A673 (cell line): ENCODE data around the gene GPR61. TPM values are rescaled to one million over a fixed set of nuclear protein-coding genes. Genes with fewer than 3 reads are reported as not detected.

Source experiments
- BruUV-seq: library from RNA; stranded (reverse); fragments of 400-500 nt; replicated peaks from 2 replicates; lab custom pipeline; 2021; lab: Mats Ljungman, UMichigan
- CTCF ChIA-PET: fragments of 300-600 bp; sonication (Branson Sonifier 250); formaldehyde crosslinking; loops from one replicate; lab custom pipeline; 2022; ENCODE audit warnings: antibody characterized with exemption; lab: Charles Lee
- POLR2A ChIA-PET: fragments of 300-600 bp; sonication (Branson Sonifier 250); formaldehyde crosslinking; loops from one replicate; lab custom pipeline; 2022; ENCODE audit warnings: antibody characterized with exemption; ENCODE audit not compliant: low non-redundant PET; lab: Charles Lee
- DNase-seq: peaks from one replicate; pipeline ENCODE4 v3.0.0-alpha.2; 2015; ENCODE audit warnings: low spot score
- H3K27ac ChIP-seq: fragments of 200-600 bp; sonication (generic); 2 replicates; pipeline ENCODE4 v1.5.1; 2016; ENCODE audit warnings: mixed run types, low read depth, mild to moderate bottlenecking, mixed read lengths, antibody characterized with exemption, low read length; ENCODE audit not compliant: poor library complexity, severe bottlenecking
- H3K27me3 ChIP-seq: fragments of 200-600 bp; sonication (generic); replicated peaks from 2 replicates; pipeline ENCODE4 v1.6.1; 2017; ENCODE audit warnings: mixed run types, low read depth, mild to moderate bottlenecking, mixed read lengths, antibody characterized with exemption, low read length; ENCODE audit not compliant: insufficient read depth, poor library complexity
- H3K36me3 ChIP-seq: fragments of 200-600 bp; sonication (generic); 2 replicates; pipeline ENCODE4 v1.6.1; 2016; ENCODE audit warnings: mixed run types, mild to moderate bottlenecking, mixed read lengths, antibody characterized with exemption, low read length; ENCODE audit not compliant: insufficient read depth, poor library complexity, severe bottlenecking
- H3K4me1 ChIP-seq: fragments of 200-600 bp; sonication (generic); 2 replicates; pipeline ENCODE4 v1.6.1; 2017; ENCODE audit warnings: mixed run types, mild to moderate bottlenecking, mixed read lengths, antibody characterized with exemption, low read length; ENCODE audit not compliant: insufficient read depth, poor library complexity, severe bottlenecking
- H3K4me3 ChIP-seq: fragments of 200-600 bp; sonication (generic); 2 replicates; pipeline ENCODE4 v1.5.1; 2016; ENCODE audit warnings: low read depth, mixed run types, mild to moderate bottlenecking, mixed read lengths, low read length; ENCODE audit not compliant: poor library complexity, severe bottlenecking
- H3K9me3 ChIP-seq: fragments of 200-600 bp; sonication (generic); 2 replicates; pipeline ENCODE4 v1.6.1; 2016; ENCODE audit warnings: mixed run types, low read depth, mild to moderate bottlenecking, mixed read lengths, antibody characterized with exemption, low read length; ENCODE audit not compliant: poor library complexity, severe bottlenecking
- EZH2 ChIP-seq: fragments of 200-600 bp; sonication (generic); IDR thresholded peaks from 2 replicates; pipeline ENCODE4 v1.6.1; 2017; ENCODE audit warnings: borderline replicate concordance, low read depth, mild to moderate bottlenecking, mixed read lengths, antibody characterized with exemption, low read length; ENCODE audit not compliant: poor library complexity, severe bottlenecking
- intact Hi-C: fragments of 100-400 bp; cut with micrococcal nuclease; formaldehyde crosslinking; loops from one replicate; pipeline ENCODE4 v1.10.0; 2022; ENCODE audit not compliant: unreplicated experiment
- total RNA-seq: library from RNA; stranded (reverse); gene quantifications from 2 replicates; pipeline ENCODE4 v1.2.3, GENCODE V29; 2021
- TF ChIP-seq, protein P1 (sequence below): fragments of 300-800, 200-600 bp; sonication (generic); conservative IDR thresholded peaks from 2 replicates; pipeline ENCODE4 v1.5.1; 2017; ENCODE audit warnings: low read depth, mild to moderate bottlenecking, antibody characterized with exemption, low read length, moderate library complexity, mixed read lengths

The GPR61 gene
- total RNA-seq, 1 experiment from 2014 or later, result not detected

- BruUV-seq, result no TSS peak
- TF ChIP-seq, protein P1, sequence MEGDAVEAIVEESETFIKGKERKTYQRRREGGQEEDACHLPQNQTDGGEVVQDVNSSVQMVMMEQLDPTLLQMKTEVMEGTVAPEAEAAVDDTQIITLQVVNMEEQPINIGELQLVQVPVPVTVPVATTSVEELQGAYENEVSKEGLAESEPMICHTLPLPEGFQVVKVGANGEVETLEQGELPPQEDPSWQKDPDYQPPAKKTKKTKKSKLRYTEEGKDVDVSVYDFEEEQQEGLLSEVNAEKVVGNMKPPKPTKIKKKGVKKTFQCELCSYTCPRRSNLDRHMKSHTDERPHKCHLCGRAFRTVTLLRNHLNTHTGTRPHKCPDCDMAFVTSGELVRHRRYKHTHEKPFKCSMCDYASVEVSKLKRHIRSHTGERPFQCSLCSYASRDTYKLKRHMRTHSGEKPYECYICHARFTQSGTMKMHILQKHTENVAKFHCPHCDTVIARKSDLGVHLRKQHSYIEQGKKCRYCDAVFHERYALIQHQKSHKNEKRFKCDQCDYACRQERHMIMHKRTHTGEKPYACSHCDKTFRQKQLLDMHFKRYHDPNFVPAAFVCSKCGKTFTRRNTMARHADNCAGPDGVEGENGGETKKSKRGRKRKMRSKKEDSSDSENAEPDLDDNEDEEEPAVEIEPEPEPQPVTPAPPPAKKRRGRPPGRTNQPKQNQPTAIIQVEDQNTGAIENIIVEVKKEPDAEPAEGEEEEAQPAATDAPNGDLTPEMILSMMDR, result no peak
- no peak for TF ChIP-seq EZH2
- H3K4me3 ChIP-seq, result peak overlapping the region; percentile 57
- intact Hi-C loops, result no loop called here
- H3K36me3 ChIP-seq, result no peaks in the 10 kb centered on the region
- H3K27me3 ChIP-seq, result no peaks in the 10 kb centered on the region
- ChIA-PET CTCF (interaction anchor here (0.7 kb wide), 1 partner anchor 23 kb away, joined by 3 read pairs; no protein-coding TSS in a partner anchor), POLR2A (no interaction called here)
- DNase-seq, result no peak
- H3K4me1 ChIP-seq, result peaks cover 7% of the 10 kb centered on the region
- no peak overlapping the region for H3K27ac ChIP-seq
- no peaks in the 10 kb centered on the region for H3K9me3 ChIP-seq
Measured at GRCh38 chr1:109508873-109509175, 30.8 kb upstream of the GPR61 start.

DNA sequence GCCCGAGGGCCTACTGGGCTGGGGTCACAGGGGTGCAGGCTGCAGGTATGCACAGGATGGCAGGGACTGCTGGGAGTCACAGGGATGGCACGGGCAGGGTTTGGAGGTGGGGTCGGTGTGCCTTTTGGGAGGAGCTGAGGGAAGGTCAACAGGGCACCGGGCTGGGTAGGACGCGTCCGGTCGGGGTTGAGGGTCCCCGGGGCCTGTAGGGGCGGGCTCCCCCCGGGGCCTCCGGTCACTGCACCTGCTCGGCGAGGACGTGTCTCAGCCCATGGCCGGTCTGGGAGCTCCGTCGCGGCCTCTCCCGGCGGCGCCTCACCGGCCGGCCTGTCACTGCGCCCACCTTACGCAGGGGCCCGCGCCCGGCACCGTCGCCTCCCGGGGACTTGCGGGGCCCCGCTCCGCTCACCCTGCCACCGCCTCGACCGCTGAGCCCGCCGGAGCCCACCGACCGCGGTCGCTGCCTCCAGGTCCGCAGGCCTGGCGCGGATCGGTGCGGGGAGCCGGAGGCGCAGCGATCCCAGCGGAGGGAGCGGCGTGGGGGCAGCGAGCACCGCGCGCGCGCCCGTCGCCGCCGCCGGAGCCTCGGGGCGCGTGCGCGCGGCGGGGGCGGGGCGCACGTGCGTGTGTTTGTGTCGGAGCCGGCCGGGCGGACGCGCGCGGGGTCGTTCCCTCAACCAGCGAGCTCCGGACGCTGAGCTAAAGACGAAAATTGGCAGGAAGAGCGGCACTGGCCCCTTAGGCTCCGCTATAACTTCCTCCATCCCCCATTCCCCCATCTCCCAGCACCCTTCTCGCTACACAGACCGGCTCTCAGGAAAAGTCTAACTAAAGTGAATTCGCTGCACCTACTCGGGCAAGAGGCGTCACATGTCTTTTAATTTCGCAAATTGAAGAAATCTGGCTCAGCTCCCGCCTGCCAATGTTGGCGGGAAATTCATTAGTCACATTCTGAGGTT, 30.2 kb upstream of the GPR61 start, which contains the start of gene AMIGO1:
Gene AMIGO1 (minus strand): TSS at position 552 of the 959 bp plus-strand sequence. CDS start 815 bp downstream, outside the sequence.
- ChIA-PET POLR2A (no interaction called here), CTCF (no interaction called here)
- Histone ChIP-seq H3K36me3 (no peaks in the 10 kb centered on the region), H3K27me3 (no peaks in the 10 kb centered on the region), H3K4me3 (peak within 1 kb of the TSS; percentile 57), H3K27ac (no peak within 1 kb of the TSS), H3K4me1 (peaks cover 7% of the 10 kb centered on the region), H3K9me3 (no peaks in the 10 kb centered on the region)
- no TSS peak for BruUV-seq
- no peak for TF ChIP-seq EZH2
- TF ChIP-seq, protein P1, result no peak
- DNase-seq, result peak; percentile 75
- intact Hi-C loops, result no loop called here

DNA sequence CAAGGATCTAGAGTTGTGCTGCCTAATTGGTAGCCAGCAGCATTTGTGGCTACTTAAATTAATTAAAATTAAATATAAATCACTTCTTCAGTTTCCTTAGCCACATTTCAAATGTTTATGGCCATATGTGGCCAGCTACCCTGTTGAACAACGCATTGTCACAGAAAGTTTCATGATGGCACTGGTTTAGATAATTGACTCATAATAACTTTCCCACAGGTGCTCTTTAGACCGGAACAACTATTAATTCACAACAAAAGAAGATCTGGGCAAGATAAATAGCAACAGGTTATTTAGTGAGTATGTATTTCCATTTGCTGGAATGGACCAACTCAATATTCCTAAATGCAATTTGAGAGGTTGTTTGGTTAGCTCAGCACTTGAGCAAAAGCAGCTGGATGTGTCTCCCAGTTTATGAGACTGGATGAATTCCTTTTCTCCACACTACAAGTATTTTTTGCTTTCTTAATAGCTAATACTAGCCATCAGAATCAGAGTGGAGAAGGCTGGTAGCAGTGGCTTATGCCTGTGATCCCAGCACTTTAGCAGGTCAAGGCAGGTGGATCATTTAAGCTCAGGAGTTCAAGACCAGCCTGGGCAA, 26.5 kb upstream of the GPR61 start:
- POLR2A ChIA-PET, result interaction anchor here (0.6 kb wide), 2 partner anchors 30 to 256 kb away, joined by 3 to 13 read pairs; no protein-coding TSS in a partner anchor

More for the DNA sequence above, 26.5 kb upstream of the GPR61 start:
- no TSS peak for BruUV-seq
- Histone ChIP-seq H3K36me3 (no peaks in the 10 kb centered on the region), H3K27me3 (no peaks in the 10 kb centered on the region), H3K27ac (no peak overlapping the region), H3K9me3 (no peaks in the 10 kb centered on the region), H3K4me1 (peaks cover 7% of the 10 kb centered on the region), H3K4me3 (no peak overlapping the region)
- CTCF ChIA-PET, result no interaction called here
- DNase-seq, result no peak
- TF ChIP-seq, protein P1, result no peak
- TF ChIP-seq EZH2, result no peak
- intact Hi-C loops, result no loop called here
